Measurements from ENCODE around the gene RNF145.

RNF145 gene

DNA sequence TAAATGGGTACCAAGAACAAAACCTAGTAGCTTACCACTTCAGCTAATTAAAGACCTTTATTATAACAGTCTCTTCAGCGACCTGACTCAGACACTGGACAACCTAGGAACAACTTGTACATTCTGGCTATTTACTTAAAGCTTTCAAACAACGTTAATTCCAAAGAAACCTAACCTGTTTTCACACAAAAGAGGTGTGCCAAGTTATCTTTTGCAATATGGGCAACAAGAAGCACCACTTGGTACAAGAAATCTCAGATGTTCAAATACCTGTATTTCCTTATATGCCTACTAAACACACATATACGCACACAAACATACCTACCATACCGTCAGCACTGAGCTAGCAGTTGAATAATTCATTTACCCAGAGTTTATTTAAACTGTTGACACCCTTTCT is 23.0 kb downstream of the RNF145 start:
- TF ChIP-seq, protein P1, sequence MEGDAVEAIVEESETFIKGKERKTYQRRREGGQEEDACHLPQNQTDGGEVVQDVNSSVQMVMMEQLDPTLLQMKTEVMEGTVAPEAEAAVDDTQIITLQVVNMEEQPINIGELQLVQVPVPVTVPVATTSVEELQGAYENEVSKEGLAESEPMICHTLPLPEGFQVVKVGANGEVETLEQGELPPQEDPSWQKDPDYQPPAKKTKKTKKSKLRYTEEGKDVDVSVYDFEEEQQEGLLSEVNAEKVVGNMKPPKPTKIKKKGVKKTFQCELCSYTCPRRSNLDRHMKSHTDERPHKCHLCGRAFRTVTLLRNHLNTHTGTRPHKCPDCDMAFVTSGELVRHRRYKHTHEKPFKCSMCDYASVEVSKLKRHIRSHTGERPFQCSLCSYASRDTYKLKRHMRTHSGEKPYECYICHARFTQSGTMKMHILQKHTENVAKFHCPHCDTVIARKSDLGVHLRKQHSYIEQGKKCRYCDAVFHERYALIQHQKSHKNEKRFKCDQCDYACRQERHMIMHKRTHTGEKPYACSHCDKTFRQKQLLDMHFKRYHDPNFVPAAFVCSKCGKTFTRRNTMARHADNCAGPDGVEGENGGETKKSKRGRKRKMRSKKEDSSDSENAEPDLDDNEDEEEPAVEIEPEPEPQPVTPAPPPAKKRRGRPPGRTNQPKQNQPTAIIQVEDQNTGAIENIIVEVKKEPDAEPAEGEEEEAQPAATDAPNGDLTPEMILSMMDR (IDR thresholded peaks at IDR 0.05; ENCODE audit: low read depth, low read length) = no peak
- Histone ChIP-seq H3K36me3 (peaks cover 27% of the 10 kb centered on the region), H3K27ac (no peak overlapping the region), H3K27me3 (ENCODE audit: insufficient read depth, low read depth, severe bottlenecking) (no peaks in the 10 kb centered on the region), H3K9me3 (ENCODE audit: severe bottlenecking) (no peaks in the 10 kb centered on the region), H3K4me3 (ENCODE audit: low read depth, low read length) (no peak overlapping the region)
- DNase-seq = no peak

DNA sequence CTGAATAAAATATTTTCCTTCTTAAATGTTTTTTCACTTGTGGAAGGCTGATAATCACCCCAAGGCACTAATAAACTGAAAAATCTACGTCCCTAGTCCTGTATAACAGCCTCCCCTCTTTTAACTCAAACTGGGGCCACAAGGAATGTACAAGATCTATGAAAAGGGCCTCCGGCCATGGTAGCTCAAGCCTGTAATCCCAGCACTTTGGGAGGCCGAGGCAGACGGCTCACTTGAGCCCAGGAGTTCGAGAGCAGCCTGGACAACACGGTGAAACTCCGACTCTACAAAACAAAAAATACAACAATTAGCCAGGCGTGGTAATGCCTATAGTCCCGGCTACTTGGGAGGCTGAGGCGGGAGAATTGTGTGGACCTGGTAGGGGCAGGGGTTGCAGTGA is 23.6 kb downstream of the RNF145 start:
- no peak for DNase-seq
- H3K9me3 ChIP-seq (ENCODE audit: severe bottlenecking) = no peaks in the 10 kb centered on the region
- H3K36me3 ChIP-seq = peaks cover 25% of the 10 kb centered on the region
- TF ChIP-seq, protein P1 (IDR thresholded peaks at IDR 0.05; ENCODE audit: low read depth, low read length) = no peak
- no peaks in the 10 kb centered on the region for H3K27me3 ChIP-seq (ENCODE audit: insufficient read depth, low read depth, severe bottlenecking)
- no peak overlapping the region for H3K4me3 ChIP-seq (ENCODE audit: low read depth, low read length)
- no peak overlapping the region for H3K27ac ChIP-seq

DNA sequence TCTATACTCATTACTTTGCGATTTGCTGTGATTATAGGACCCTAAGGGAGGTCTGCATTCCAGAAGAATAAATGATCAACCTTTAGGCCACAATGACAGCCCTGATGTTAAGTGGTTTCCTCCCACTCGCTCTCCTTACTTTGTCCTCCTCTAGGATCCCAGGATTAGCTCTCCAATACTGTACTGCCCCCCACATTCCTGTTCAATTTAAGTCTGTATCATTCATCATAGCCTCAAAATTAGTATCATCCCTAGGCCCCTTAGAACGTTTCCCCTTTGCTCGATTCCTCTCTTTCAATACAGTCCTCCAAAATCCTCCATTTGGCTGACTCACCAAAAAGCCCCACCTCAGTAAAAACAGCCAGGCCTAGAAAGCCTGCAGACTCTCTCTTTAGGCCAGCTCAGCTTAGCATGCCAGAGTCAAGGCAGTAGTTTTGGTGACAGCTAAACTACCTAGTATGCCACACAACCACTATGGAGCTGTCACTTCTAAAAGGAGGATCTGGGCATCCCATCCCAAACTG is 24.4 kb downstream of the RNF145 start:
- H3K4me3 ChIP-seq (ENCODE audit: low read depth, low read length) = no peak overlapping the region
- peaks cover 21% of the 10 kb centered on the region for H3K36me3 ChIP-seq
- DNase-seq = no peak
- TF ChIP-seq, protein P1 (IDR thresholded peaks at IDR 0.05; ENCODE audit: low read depth, low read length) = no peak
- H3K27ac ChIP-seq = no peak overlapping the region
- H3K9me3 ChIP-seq (ENCODE audit: severe bottlenecking) = no peaks in the 10 kb centered on the region
- H3K27me3 ChIP-seq (ENCODE audit: insufficient read depth, low read depth, severe bottlenecking) = no peaks in the 10 kb centered on the region

DNA sequence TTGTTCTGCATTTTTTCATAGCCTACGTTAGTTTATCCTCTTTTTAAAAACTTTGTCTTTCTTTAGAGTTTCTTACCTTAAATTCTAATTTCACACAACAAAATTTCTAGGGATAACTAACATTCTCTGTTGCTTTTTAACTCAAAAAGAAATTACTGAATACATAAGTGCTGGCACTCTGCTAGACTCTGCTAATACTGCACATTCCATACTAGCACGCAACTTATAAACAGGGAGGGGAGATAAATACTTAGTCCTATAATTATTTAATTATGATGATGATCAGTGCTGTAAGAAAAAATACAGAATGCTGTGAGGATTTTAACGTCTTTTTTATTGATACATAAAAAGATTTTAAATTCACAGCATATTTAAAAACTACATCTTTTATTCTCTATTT is 25.1 kb downstream of the RNF145 start:
- H3K9me3 ChIP-seq (ENCODE audit: severe bottlenecking) = no peaks in the 10 kb centered on the region
- no peaks in the 10 kb centered on the region for H3K27me3 ChIP-seq (ENCODE audit: insufficient read depth, low read depth, severe bottlenecking)
- TF ChIP-seq, protein P1 (IDR thresholded peaks at IDR 0.05; ENCODE audit: low read depth, low read length) = no peak
- H3K36me3 ChIP-seq = peaks cover 15% of the 10 kb centered on the region
- H3K4me3 ChIP-seq (ENCODE audit: low read depth, low read length) = no peak overlapping the region
- no peak for DNase-seq
- no peak overlapping the region for H3K27ac ChIP-seq

DNA sequence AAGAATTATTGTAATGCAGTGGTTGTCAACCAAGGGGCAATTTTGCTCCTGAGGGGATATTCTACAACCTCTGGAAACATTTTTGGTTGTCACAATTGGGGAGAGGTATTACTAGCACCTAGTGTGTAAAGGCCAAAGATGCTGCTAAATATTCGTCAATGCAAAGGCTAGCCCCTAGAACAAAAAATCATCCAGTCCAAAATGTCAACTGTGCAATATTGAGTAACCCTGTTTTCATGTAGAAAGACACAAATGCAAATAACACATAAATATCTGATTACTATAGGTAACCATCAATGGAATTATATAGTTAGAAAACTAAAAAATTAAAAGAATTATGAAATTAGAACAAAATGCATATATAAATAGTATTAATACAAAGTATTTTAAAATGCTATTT is 26.1 kb downstream of the RNF145 start:
- DNase-seq = no peak
- no peak overlapping the region for H3K27ac ChIP-seq
- no peaks in the 10 kb centered on the region for H3K27me3 ChIP-seq (ENCODE audit: insufficient read depth, low read depth, severe bottlenecking)

More for the DNA sequence above, 26.1 kb downstream of the RNF145 start:
- TF ChIP-seq, protein P1 (IDR thresholded peaks at IDR 0.05; ENCODE audit: low read depth, low read length) = no peak
- Histone ChIP-seq H3K36me3 (peaks cover 14% of the 10 kb centered on the region; the same call in 1 of the 2 replicates), H3K9me3 (ENCODE audit: severe bottlenecking) (no peaks in the 10 kb centered on the region), H3K4me3 (ENCODE audit: low read depth, low read length) (no peak overlapping the region)
